B cell (primary cell): ENCODE measurements around the gene TTC1. TPM values are rescaled to one million over a fixed set of nuclear protein-coding genes. Genes with fewer than 3 reads are reported as not detected.
A peak's percentile ranks its signal among the peaks of the same experiment; 100 is the strongest.

Source experiments
- ATAC-seq: fragments of 200-7000 bp; cut with Tn5 transposase; one replicate; pipeline ENCODE4 v1.10.0; 2021; ENCODE audit warnings: low read depth, mild to moderate bottlenecking, moderate number of reproducible peaks, moderate library complexity
- CTCF ChIA-PET: fragments of 350-600 bp; sonication (Branson Sonifier 250); formaldehyde crosslinking; loops from one replicate; lab custom pipeline; 2021; ENCODE audit warnings: antibody characterized with exemption, inconsistent platforms; lab: Charles Lee
- POLR2A ChIA-PET: fragments of 350-600 bp; sonication (Branson Sonifier 250); formaldehyde crosslinking; loops from one replicate; lab custom pipeline; 2021; ENCODE audit warnings: antibody characterized with exemption; lab: Charles Lee
- DNase-seq: peaks from one replicate; pipeline ENCODE4 v3.0.0; 2013
- H2AFZ ChIP-seq: 2 replicates; pipeline ENCODE4 v1.6.1; 2012; ENCODE audit warnings: mild to moderate bottlenecking, low read depth, low read length; ENCODE audit not compliant: insufficient read depth, poor library complexity, severe bottlenecking
- H3K27ac ChIP-seq, 2 donors: 1 replicate in 1 of 2; 2 replicates in 1 of 2; pipeline ENCODE4 v1.5.1; 2012 to 2013; ENCODE audit warnings: low read length in 2 of 2, mild to moderate bottlenecking in 2 of 2, moderate library complexity in 1 of 2
- H3K27me3 ChIP-seq, 4 experiments: fragments of 200-600 bp in 1 of 4; sonication (generic) in 1 of 4; replicated peaks in 1 of 4; 1 replicate in 2 of 4; 2 replicates in 2 of 4; pipeline versions ENCODE4 v1.6.1 to v1.7.0; 2013 to 2016; ENCODE audit warnings: low read length in 3 of 4, mild to moderate bottlenecking in 2 of 4, mixed read lengths in 1 of 4, moderate library complexity in 1 of 4; ENCODE audit not compliant: insufficient read depth in 4 of 4, control insufficient read depth in 3 of 4; ENCODE audit errors: control extremely low read depth in 1 of 4
- H3K36me3 ChIP-seq, 2 experiments: replicated peaks in 1 of 2; 1 replicate in 1 of 2; 2 replicates in 1 of 2; pipeline versions ENCODE4 v1.6.1 to v1.7.1; 2013; ENCODE audit warnings: low read length in 1 of 2; ENCODE audit not compliant: insufficient read depth in 2 of 2, control insufficient read depth in 1 of 2; ENCODE audit errors: control extremely low read depth in 1 of 2, extremely low read depth in 1 of 2
- H3K4me1 ChIP-seq, 2 donors: fragments of 200-600 bp in 1 of 2; sonication (generic) in 1 of 2; 1 replicate in 1 of 2; 2 replicates in 1 of 2; pipeline versions ENCODE4 v1.5.1 to v1.6.1; 2013 to 2017; ENCODE audit warnings: low read length in 2 of 2; ENCODE audit not compliant: control insufficient read depth in 2 of 2, insufficient read depth in 2 of 2
- H3K4me2 ChIP-seq: replicated peaks from 2 replicates; pipeline ENCODE3; 2012; ENCODE audit warnings: mild to moderate bottlenecking, low read depth, low read length; ENCODE audit not compliant: poor library complexity, severe bottlenecking
- H3K4me3 ChIP-seq, 5 experiments: fragments of 200-600 bp in 1 of 5; sonication (generic) in 1 of 5; 1 replicate in 3 of 5; 2 replicates in 2 of 5; pipeline versions ENCODE4 v1.5.1 to v1.7.0; 2011 to 2016; ENCODE audit warnings: low read length in 4 of 5, mild to moderate bottlenecking in 4 of 5, low read depth in 2 of 5, control low read depth in 1 of 5, moderate library complexity in 1 of 5; ENCODE audit not compliant: insufficient read depth in 1 of 5; ENCODE audit errors: control extremely low read depth in 1 of 5, extremely low read depth in 1 of 5
- H3K79me2 ChIP-seq: fragments of 200-600 bp; sonication (generic); one replicate; pipeline ENCODE4 v1.6.0; 2016; ENCODE audit warnings: low read length; ENCODE audit not compliant: control insufficient read depth, insufficient read depth
- H3K9ac ChIP-seq: fragments of 200-600 bp; sonication (generic); 2 replicates; pipeline ENCODE4 v1.6.1; 2017; ENCODE audit warnings: mild to moderate bottlenecking, low read length, moderate library complexity
- H3K9me3 ChIP-seq, 3 donors: one replicate each; pipeline versions ENCODE4 v1.6.1 to v1.7.1; 2013; ENCODE audit warnings: low read length in 2 of 3; ENCODE audit not compliant: control insufficient read depth in 2 of 3, insufficient read depth in 1 of 3; ENCODE audit errors: control extremely low read depth in 1 of 3
- H4K20me1 ChIP-seq: 2 replicates; pipeline ENCODE4 v1.6.0; 2012; ENCODE audit warnings: mild to moderate bottlenecking, low read length; ENCODE audit not compliant: insufficient read depth, control insufficient read depth, poor library complexity, severe bottlenecking
- H3K27ac Mint-ChIP-seq: one replicate; pipeline ENCODE4 v1.8.0; 2021; ENCODE audit warnings: mixed read lengths
- H3K27me3 Mint-ChIP-seq: one replicate; pipeline ENCODE4 v1.8.0; 2021; ENCODE audit warnings: mixed read lengths
- H3K4me1 Mint-ChIP-seq: one replicate; pipeline ENCODE4 v1.8.0; 2021; ENCODE audit warnings: mixed read lengths
- H3K4me3 Mint-ChIP-seq: one replicate; pipeline ENCODE4 v1.8.0; 2021; ENCODE audit warnings: mixed read lengths
- H3K9me3 Mint-ChIP-seq: one replicate; pipeline ENCODE4 v1.8.0; 2022; ENCODE audit warnings: mixed read lengths; ENCODE audit not compliant: insufficient read depth
- EZH2 ChIP-seq: IDR thresholded peaks from 2 replicates; pipeline ENCODE4 v1.6.1; 2012; ENCODE audit warnings: borderline replicate concordance, low read depth, mild to moderate bottlenecking, moderate library complexity, low read length; ENCODE audit not compliant: insufficient read depth, poor library complexity, severe bottlenecking
- WGBS: methylation state at CpG from one replicate; pipeline ENCODE4 v1.1.5; 2013; ENCODE audit warnings: missing lambda C conversion rate; ENCODE audit not compliant: insufficient coverage; 5-methylcytosine and 5-hydroxymethylcytosine counted together
- intact Hi-C: fragments of 100-400 bp; cut with micrococcal nuclease; formaldehyde crosslinking; loops from one replicate; pipeline ENCODE4 v1.10.0; 2022
- polyA plus RNA-seq: library from polyadenylated mRNA; depleted of rRNA; stranded (reverse); fragments of >200 nt; gene quantifications from 2 replicates; pipeline ENCODE4 v1.2.3, GENCODE V29; 2012
- total RNA-seq, 2 donors: library from RNA; stranded (reverse); fragments of 120-200 nt in 1 of 2; gene quantifications; 1 replicate in 1 of 2; 2 replicates in 1 of 2; pipeline versions ENCODE4 v1.2.3 to v1.2.4, GENCODE V29; 2013 to 2022
- TF ChIP-seq, protein P1 (sequence below): fragments of 200-600 bp; IDR thresholded peaks from one replicate; pipeline ENCODE4 v1.8.0; 2022; ENCODE audit warnings: antibody characterized with exemption, mild to moderate bottlenecking

The TTC1 gene
- total and polyA plus RNA-seq, 2 donors (not counting 1 experiment from before 2014, with no cell fraction given) = 12.1 to 40.4 TPM

DNA sequence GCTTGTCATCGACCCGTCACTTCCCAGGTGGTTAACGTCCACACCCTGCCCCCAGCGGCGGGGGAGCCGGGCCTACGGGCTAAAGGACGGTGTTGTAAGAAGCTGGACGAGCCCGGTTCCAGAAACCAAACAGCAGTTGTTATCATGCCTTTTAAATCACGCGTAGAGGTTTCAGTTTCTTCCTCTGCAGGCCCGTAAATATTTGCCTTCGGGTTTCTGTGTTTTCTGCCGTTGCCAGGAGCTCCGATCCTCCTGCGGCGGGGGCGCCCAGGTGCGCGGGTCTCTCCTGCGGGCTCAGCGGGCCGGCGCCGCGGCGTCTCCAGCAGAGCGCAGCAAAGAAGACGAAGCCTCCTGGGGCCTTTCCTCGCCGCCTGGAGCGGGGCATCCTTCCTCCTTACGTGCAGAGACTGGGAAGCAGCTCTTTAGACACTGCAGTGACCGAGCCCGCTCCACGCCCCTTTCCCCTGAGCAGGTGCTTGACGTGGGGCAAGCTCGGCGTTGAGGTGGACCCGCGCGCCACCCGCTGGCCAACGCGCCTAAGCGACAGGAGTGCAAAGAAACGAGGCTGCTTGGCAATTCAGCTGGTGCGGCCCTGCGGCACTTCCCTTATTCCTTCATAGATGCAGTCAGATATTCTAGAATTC, 21.8 kb upstream of the TTC1 start:
- ChIA-PET CTCF (interaction anchor here (0.5 to 5.1 kb wide), 43 partner anchors 9 to 831 kb away, joined by 3 to 126 read pairs (median 5); partner anchors contain the start of genes ADRA1B and TTC1), POLR2A (interaction anchor here (1.2 kb wide), 2 partner anchors 655 to 831 kb away, joined by 3 to 4 read pairs; no protein-coding TSS in a partner anchor)
- no peaks in the 10 kb centered on the region for H3K9me3 Mint-ChIP-seq
- peaks cover 6 to 7% of the 10 kb centered on the region in 2 donors for H3K4me1 ChIP-seq
- peak overlapping the region; percentile 65 for H3K9ac ChIP-seq
- H4K20me1 ChIP-seq = no peaks in the 10 kb centered on the region
- WGBS = 1% methylated on average over 48 of the region's 50 CpGs
- H2AFZ ChIP-seq = peak overlapping the region; percentile 67
- DNase-seq (peak; percentile 88), ATAC-seq (peak; percentile 98)
- no peaks in the 10 kb centered on the region for H3K79me2 ChIP-seq
- intact Hi-C loops = loop anchor here (1.0 to 10.0 kb wide), 7 partner anchors 71 to 831 kb away; partner anchors contain the start of genes ADRA1B and RNF145
- peak overlapping the region; percentile 51 for H3K27ac Mint-ChIP-seq
- no peaks in the 10 kb centered on the region for H3K36me3 ChIP-seq
- H3K4me3 ChIP-seq = peak overlapping the region in 4 of 5 experiments; percentile 42 to 60 (median 54)
- H3K27me3 Mint-ChIP-seq = peaks cover 16% of the 10 kb centered on the region
- peaks cover 7% of the 10 kb centered on the region for H3K4me1 Mint-ChIP-seq
- H3K27ac ChIP-seq = peak overlapping the region in 1 of 2 donors; percentile 45
- TF ChIP-seq EZH2 = no peak
- TF ChIP-seq, protein P1, sequence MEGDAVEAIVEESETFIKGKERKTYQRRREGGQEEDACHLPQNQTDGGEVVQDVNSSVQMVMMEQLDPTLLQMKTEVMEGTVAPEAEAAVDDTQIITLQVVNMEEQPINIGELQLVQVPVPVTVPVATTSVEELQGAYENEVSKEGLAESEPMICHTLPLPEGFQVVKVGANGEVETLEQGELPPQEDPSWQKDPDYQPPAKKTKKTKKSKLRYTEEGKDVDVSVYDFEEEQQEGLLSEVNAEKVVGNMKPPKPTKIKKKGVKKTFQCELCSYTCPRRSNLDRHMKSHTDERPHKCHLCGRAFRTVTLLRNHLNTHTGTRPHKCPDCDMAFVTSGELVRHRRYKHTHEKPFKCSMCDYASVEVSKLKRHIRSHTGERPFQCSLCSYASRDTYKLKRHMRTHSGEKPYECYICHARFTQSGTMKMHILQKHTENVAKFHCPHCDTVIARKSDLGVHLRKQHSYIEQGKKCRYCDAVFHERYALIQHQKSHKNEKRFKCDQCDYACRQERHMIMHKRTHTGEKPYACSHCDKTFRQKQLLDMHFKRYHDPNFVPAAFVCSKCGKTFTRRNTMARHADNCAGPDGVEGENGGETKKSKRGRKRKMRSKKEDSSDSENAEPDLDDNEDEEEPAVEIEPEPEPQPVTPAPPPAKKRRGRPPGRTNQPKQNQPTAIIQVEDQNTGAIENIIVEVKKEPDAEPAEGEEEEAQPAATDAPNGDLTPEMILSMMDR = peak; percentile 79
- H3K9me3 ChIP-seq = no peaks in the 10 kb centered on the region
- H3K4me3 Mint-ChIP-seq = peak overlapping the region; percentile 79
- peak overlapping the region; percentile 82 for H3K4me2 ChIP-seq
- peaks cover 0 to 4% (median 0%) of the 10 kb centered on the region in 4 experiments for H3K27me3 ChIP-seq

DNA sequence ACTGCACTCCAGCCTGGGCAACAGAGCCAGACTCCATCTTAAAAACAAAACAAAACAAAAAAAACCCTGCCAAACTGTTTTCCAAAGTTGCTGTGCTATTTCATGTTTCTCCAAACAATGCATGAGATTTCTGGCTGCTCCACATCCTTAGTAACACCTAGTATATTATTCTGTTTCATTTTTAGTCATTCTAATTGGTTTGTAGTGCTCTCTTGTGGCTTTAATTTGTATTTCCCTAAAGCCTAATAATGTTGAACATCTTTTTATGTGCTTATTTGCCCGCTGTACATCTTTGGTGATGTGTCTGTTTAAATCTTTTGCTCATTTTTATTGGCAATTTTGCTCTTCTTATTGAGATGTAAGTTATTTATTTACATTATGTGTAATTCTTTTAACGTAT, 18.4 kb upstream of the TTC1 start:
- Mint-ChIP-seq H3K27me3 (peaks cover 24% of the 10 kb centered on the region), H3K9me3 (peaks cover 3% of the 10 kb centered on the region), H3K27ac (no peak overlapping the region), H3K4me3 (no peak overlapping the region), H3K4me1 (peaks cover 7% of the 10 kb centered on the region)
- no peak overlapping the region for H3K27ac ChIP-seq
- intact Hi-C loops = no loop called here
- no peaks in the 10 kb centered on the region for H3K79me2 ChIP-seq
- CTCF ChIA-PET = no interaction called here
- H3K36me3 ChIP-seq = no peaks in the 10 kb centered on the region
- H4K20me1 ChIP-seq = no peaks in the 10 kb centered on the region
- no peak for TF ChIP-seq EZH2
- TF ChIP-seq, protein P1 = no peak
- no peak overlapping the region for H3K4me3 ChIP-seq
- no peak for DNase-seq
- no peak for ATAC-seq
- H3K4me2 ChIP-seq = no peak overlapping the region
- no peak overlapping the region for H3K9ac ChIP-seq
- POLR2A ChIA-PET = no interaction called here
- peaks cover 6 to 7% of the 10 kb centered on the region in 2 donors for H3K4me1 ChIP-seq
- H2AFZ ChIP-seq = no peak overlapping the region
- H3K27me3 ChIP-seq = peaks cover 0 to 15% (median 6%) of the 10 kb centered on the region in 4 experiments
- no CpG with 5 or more reads among the region's 2 CpGs for WGBS
- H3K9me3 ChIP-seq = peaks cover 3 to 15% (median 12%) of the 10 kb centered on the region in 3 donors
